Astrocyte of the hippocampus (primary cell): ENCODE data around the gene MAGEC3.
"Not testable (repeated sequence)": the region's sequence is repeated elsewhere in the genome, so short reads cannot be mapped to it uniquely, and the experiment has no call there.

ENCODE experiments used
- DNase-seq: peaks from one replicate; pipeline ENCODE4 v3.0.0; 2011; ENCODE audit warnings: low read depth, low spot score

MAGEC3 gene, protein sequence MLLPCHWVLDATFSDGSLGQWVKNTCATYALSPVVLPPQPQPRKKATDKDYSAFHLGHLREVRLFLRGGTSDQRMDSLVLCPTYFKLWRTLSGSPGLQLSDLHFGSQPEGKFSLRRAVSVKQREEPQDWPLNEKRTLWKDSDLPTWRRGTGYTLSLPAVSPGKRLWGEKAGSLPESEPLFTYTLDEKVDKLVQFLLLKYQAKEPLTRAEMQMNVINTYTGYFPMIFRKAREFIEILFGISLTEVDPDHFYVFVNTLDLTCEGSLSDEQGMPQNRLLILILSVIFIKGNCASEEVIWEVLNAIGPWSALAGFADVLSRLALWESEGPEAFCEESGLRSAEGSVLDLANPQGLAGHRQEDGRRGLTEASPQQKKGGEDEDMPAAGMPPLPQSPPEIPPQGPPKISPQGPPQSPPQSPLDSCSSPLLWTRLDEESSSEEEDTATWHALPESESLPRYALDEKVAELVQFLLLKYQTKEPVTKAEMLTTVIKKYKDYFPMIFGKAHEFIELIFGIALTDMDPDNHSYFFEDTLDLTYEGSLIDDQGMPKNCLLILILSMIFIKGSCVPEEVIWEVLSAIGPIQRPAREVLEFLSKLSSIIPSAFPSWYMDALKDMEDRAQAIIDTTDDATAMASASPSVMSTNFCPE

DNA sequence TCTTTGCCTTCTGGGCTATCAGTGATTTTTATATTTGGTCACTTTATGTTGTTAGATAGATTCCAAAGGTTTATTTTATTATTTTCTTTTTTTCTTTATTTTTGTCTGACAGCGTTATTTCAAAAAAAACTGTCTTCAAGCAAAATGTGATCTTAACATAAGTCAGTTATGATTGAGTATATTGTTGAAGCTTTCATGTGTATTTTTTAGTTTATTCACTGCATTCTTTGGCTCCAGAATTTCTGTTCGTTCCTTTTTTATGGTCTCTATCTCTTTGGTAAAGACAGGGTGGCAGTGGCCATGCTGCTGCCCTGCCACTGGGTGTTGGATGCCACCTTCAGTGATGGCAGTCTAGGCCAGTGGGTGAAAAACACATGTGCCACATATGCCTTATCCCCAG lies at the start of gene MAGEC3:
Gene MAGEC3 (plus strand): TSS at position 301 of the 400 bp plus-strand sequence. CDS start 0 bp downstream, at position 301.
- DNase-seq = no peak

DNA sequence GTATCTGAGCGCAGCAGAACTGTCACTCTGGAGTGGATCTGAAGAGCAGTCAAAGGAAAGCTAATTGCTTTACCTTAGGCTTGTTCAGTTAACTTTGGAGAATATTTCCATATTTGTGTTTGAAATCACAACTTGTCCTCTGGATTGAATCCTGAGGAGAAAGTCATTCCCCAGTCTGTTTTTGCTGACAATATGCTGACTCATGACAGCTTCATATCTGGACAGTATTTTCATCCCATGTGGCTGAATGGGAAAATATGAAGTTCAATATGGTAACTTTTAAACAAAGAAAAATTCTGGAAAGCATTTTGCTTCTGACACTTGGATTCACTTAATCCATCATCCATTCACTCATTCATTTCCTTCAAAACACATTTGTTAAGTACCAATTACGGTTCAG lies 46.3 kb upstream of the MAGEC3 start:
- no peak for DNase-seq

DNA sequence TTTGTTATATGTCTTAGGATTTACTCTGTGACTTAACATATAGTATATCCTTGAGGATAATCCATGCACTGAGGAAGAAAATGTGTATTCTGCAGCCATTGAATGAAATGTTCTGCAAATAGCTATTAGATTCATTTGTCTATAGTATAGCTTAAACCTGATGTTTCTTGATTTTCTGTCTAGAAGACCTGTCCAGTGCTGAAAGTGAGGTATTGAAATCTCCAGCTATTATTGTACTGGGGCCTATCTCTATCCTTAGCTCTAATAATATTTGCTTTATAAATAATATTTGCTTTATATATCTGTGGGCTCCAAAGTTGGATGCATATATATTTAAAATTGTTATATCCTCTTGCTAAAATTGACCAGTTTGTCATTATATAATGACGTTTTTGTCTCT lies 26.7 kb upstream of the MAGEC3 start:
- DNase-seq = no peak

DNA sequence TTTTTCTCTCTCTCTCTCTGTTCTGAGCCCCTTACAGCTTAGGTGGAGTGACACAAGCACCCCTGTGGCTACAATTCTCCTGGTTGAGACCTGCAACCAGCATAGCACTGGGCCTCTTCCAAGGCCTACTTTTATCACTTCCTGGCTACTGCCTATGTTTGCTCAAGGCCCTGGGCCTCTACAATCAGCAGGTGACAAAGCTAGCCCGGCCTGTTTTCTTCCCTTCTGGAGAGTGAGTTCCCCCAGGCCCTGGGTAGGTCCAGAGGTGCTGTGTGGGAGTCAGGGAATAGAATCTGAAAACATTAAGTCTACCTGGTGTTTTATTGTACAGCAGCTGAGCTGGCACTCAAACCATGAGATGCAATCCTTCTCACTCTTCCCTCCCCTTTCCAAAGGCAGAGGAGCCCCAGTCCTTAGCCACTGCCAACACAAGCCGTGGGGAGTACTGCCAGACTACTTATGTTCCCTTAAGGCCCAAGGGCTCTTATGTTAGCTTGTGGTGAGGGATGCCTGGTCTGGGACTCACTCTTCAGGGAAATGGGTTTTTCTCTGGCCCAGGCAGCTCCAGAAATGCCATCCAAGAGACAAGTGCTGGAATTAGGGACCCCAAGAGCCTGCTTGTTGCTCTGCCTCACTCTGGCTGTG lies 23.8 kb upstream of the MAGEC3 start:
- DNase-seq = no peak

DNA sequence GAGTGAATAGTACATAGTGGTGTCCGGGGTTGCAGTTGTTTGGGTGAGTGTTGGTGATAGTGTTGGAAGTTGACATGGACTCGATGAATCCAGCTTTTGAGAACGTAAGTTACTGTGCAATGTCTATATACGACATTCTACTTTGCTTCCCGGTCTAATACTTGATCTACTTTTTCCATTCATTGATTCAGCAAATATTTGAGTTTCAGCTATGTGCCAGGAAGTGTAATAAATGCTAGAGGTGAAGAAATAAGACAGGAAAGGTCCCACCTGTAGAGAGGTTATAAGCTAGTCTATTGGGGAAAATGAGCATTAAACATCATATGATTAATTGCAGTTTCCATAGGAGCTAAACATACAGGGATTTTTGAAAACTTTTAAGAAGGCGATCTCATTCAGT lies 22.2 kb upstream of the MAGEC3 start:
- DNase-seq = no peak

DNA sequence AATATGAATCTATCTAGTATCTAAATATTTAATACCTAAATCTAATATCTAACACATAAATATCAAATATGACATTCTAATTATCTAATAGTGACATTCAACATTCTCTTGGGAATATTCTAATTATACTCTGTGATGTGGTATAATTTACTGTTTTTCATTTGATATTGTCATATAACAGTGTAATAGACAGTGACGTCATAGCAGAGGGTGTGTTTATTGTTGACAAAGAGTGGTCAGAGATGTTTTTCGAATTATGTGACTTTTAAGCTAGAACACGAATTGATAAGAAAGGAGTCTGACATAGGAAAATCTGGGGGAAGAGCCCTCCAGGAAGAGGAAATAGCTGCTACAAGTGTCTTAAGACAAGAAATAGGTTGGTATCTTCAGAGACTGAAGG lies 5.9 kb upstream of the MAGEC3 start:
- DNase-seq = no peak

DNA sequence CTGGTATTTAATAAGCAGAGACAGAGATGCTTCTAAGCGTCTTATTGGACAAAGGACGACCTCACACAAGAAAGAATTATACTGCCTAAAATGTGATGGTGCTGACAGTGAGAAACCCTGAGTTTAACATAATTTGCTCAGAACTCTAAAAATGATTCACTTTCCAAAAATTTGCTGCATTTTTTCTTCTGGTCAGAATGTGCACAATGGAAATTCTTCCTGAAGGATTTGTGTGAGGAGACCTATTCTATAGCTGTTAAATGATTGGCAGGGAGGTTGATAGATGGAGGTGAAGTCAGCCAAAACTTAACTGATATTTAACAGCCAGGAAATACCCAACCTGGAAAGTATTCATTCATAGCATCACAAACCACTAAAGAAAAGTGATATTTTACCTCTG lies 1.7 kb downstream of the MAGEC3 start:
- DNase-seq = peak; percentile 49

DNA sequence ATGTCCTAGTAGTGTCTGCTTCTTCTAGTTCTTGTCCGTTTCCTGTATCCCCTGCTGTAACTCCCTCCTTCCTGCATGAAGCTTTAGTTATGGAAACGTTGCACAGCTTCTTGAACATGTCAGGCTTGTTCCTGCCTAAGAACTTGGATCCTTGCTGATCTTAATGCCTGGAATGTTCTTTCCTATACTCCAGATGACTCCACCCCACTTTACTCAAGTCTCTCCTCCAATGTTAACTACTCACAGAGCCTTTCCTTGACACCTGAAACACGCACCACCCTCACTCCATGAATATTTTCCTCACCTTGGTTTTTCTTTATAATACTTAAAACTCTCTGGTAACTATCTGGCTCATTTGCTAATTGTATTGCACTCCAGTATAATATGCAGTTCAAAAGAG lies 19.4 kb downstream of the MAGEC3 start:
- no peak for DNase-seq

DNA sequence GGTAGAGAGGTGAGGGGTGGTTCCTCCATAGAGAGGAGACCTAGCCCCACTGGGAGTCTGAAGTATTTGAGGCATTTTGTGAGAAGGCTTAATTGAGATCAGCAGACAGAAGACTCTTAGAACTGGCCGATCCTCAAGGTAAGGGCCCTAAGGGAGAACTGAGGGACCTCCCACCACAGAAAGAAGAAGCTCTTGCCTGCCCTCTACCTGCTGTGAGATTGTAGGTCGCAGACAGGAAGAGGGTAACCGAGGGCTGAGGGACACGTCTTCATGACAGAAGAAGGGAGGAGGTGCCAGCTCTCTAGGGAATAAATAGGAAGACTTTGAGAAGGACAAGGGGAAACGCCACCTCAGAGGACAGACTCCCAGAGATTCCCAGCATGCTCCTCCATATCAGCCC lies 41.5 kb downstream of the MAGEC3 start:
- DNase-seq = no peak

DNA sequence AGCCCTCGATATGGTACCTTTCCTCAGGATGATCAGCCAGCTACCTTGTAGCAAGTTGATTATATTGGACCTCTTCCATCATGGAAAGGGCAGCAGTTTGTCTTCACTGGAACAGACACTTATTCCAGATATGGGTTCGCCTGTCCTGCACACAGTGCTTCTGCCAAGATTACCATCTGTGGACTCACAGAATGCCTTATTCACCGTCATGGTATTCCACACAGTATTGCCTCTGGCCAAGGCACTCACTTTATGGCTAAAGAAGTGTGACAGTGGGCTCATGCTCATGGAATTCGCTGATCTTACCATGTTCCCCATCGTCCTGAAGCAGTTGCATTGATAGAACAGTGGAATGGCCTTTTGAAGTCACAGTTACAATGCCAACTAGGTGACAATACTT lies 50.7 kb downstream of the MAGEC3 start:
- not testable (repeated sequence) for DNase-seq

DNA sequence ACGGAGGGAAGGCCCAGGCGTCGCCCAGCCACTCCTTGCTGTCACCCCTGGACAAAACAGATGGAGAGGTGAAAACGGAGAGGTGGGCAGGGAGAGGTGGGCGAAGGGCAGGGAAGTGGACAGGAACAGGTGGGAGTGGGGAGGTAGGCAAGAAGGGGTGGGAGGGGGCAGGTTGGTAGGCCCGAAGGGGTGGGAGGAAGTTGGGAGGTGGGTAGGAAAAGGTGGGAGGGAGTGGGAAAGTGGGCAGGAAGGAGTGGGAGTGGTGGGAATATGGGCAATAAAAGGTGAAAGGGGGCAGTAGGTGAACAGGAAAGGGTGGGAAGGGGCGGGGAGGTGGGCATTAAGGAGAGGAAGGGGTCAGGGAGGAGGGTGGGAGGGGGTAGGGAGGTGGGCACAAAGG lies 56.6 kb downstream of the MAGEC3 start:
- DNase-seq = no peak

DNA sequence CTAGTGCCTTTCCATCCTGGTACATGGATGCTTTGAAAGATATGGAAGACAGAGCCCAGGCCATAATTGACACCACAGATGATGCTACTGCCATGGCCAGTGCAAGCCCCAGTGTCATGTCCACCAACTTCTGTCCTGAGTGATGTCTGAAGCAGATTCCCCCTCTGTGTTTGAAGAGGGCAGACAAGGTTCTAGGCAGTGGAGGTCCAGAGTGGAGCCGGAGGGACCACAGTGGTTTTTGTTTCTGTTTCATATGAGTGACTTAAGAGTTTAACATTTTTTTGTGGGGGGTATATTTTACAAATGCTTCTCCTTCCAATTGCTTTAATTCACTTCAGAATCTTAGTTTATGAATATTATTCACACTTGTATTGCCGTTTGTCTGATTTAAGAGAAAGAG lies 59.6 kb downstream of the MAGEC3 start:
- no peak for DNase-seq

DNA sequence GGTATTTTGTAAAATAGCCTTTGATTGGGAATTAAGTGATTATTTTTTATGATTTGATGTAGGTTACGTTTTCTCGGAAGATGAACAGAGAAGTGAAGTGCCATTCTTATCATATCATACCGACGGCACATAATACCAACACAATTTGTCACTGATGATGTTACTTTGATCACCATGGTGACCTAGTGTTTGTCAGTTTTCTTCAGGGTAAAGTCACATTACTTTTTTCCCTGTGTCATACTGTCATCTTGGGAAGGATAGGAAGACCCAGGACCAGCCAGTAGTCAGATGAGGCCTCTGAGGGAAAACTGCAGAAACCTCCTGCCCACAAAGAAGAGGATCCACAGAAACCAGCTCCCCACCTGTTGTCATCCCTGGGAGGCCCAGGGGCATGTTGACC lies 64.2 kb downstream of the MAGEC3 start:
- DNase-seq = no peak

DNA sequence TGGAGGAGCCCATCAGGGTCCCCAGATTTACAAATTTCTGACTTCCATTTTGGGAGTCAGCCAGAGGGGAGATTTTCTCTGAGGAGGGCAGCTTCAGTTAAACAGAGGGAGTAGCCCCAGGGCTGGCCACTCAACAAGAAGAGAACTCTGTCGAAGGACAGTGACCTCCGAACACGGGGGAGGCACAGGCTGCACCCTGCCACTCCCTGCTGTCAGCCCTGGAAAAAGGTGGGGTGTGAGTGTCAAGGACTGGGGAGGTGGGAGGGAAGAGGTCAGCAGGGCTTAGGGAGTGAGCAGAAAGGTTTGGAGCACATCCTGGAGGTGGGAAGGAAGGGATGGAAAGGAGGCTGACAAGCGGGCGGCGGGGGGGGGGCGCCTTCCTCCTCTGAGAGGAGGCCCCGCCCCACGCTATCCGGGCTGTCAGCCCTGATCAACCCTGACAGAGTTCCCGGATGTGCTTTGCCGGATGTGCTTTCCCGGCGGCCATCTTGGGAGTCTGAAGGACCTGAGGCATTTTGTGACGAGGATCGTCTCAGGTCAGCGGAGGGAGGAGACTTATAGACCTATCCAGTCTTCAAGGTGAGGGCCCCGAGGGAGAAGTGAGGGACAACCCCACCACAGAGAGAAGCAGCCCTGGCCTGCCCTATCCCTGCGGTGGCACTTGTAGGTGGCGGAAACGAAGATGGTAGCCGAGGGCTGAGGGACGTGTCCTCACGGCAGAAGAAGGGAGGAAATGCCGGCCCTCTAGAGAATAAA lies 65.5 kb downstream of the MAGEC3 start, which contains the start of gene MAGEC1:
Gene MAGEC1 (plus strand): TSS at position 495 of the 756 bp plus-strand sequence. CDS start 1,179 bp downstream, outside the sequence.
- no peak for DNase-seq

DNA sequence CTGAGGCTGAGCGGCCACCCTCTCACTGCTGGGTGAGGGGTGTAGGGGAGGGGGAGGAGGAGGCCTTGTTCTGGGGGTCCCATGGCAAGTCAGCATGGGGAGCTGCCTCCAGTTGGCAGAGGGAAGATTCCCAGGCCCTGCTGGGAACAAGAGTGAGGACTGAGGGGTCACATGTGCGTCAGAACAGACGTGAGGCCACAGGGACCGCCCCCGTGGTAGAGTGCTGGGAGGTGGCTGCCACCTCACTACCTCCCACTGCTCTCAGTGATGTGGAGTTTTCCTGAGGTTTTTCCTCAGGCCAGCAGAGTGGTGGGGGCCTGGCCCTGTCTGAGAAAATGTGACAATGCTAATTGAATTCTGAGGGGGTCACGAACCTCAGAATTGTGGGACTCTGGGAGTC lies 66.1 kb downstream of the MAGEC3 start:
- no peak for DNase-seq

DNA sequence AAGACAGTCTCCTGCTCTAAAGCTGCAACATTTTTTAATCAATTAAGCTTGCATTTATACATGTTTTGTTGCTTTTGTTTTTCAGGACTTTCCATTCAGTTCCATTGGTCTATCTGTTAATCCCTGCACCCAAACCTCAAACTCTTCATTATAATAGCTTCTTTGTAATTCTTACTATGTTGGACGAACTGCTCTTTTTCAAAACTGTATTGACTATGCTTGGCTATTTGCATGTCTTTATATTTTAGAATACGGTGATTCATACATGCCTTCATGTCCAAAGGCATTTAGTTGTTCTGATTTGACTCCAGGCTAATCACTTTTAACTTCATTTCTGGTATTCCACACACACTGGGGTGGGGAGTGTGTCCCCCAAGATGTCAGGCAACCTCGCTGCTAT lies 79.7 kb downstream of the MAGEC3 start:
- no peak for DNase-seq

DNA sequence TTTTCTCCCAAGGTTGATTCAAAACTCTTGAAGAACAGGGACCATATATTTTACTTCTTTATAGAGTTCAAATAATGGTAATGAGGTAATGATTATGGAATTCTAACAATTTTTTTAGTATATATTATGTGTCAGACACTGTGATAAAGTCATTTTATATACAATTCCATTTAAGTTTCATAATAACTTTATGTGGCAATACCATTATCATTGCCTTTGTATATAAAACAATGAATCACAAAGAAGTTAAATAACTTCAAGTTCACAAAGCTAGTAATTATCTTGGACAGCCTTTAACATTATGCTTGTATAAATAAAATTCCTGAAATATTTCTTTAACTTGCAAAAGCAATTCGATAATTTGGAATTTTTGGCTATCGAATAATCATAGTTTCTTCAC lies 86.2 kb downstream of the MAGEC3 start:
- no peak for DNase-seq

DNA sequence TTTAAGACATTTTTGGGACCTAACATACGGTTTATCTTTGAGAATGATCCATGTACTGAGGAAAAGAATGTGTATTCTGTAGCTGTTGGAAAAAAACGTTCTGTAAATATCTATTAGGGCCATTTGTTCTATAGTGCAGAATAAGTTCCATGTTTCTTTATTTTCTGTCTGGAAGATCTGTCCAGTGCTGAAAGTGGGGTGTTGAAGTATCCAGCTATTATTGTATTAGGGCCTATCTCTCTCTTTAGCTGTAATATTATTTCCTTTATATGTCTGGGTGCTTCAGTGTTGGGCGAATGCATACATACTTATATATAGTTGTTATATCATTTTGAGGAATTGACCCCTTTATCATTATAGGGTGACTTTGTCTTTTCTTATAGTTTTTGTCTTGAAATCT lies 90.3 kb downstream of the MAGEC3 start:
- DNase-seq = no peak

DNA sequence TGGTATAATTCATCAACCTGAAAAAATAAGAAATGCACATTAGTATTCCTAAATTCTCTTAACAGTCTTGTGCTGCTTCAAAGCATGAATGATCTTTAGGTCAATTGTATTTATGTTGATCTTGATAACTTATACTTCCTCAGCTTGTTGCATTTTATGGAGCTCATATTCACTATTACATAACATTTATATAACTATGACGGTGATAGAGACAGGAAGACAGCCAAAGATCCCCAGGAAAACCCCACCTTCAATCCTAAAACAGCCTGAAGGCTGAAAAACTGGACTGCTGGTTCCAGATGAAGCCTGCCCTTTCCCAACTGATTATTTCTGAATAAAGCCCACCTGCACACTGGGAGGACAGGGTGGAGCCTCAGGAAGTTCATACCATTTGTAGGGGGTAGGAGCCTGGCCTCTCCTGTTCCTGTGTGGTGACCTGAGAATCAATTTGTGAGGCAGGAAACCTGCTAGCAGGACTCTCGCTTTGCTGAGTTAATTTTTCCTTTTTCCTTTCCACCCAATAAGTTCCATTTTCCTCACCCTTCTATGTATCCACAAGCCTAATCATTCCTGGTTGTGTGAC lies 96.0 kb downstream of the MAGEC3 start:
- DNase-seq = no peak

DNA sequence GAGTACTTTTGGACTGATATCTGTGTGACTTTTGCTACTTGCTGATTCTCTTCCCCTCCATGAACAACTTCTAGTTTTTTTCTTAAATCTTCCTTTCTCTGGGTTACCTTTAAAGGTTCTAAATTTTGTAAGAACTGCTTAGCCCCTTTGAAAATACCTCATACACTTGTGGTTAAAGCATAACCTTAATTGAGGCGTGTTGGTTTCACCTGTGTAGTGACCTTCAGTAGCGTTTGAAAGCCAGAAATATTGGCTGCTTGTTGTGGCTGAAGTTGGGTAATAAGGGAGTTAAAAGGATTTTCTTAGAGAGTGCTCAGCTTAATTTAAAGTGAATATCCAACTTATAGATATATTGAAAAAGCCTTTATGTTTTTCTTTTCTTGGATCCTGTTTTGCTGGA lies 97.5 kb downstream of the MAGEC3 start:
- DNase-seq = no peak

DNA sequence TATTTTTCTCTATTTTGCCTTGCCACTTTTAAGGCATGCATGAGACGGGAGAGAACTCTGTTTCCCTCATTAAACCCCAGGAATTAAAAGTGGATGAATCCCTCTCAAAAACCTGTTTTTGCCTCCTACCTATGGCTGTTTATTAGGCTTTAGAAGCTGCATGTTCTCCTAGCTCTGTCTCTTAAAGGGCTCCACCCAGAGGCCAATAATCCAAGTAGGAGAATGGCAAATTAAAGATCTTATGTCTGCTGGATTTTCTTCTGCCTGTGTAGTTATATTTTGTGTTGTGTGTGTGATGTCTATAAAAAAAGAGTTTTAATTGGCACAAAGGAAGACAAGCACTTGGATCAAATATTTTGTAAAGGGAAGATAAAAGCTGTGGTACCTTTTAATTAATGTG lies 98.0 kb downstream of the MAGEC3 start:
- DNase-seq = peak; percentile 2

DNA sequence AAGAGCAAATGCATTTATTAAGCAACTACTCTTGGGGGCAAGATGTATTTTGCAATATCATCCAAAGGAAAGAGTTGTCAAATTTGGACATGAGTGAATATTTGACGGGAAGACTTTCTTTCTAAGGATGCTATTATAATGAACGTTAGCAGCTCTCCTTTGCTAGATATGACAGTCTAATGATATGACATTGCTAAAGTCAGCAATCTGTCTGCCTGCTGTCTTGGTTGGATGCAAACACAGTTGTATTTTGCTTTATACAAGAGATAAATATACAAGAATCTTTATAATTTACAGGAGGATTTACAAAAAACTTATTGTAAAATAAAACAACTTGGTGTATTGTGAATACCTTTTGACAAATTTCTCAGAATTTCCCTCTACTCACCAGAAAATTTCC lies 103.1 kb downstream of the MAGEC3 start:
- no peak for DNase-seq
